Panc1 (cell line): ENCODE results near the gene NRP1. TPM values are rescaled to one million over a fixed set of nuclear protein-coding genes. Genes with fewer than 3 reads are reported as not detected.

Experiments used
- ATAC-seq: fragments of 200-7000 bp; cut with Tn5 transposase; 2 replicates; pipeline ENCODE4 v1.9.1; 2020; ENCODE audit warnings: mild to moderate bottlenecking, moderate library complexity
- BruUV-seq: library from RNA; stranded (reverse); fragments of 400-500 nt; replicated peaks from 2 replicates; lab custom pipeline; 2021; lab: Mats Ljungman, UMichigan
- CTCF ChIA-PET: fragments of 300-600 bp; sonication (Branson Sonifier 250); formaldehyde crosslinking; loops from one replicate; lab custom pipeline; 2022; ENCODE audit warnings: antibody characterized with exemption; lab: Charles Lee
- POLR2A ChIA-PET: fragments of 300-600 bp; sonication (Branson Sonifier 250); formaldehyde crosslinking; loops from one replicate; lab custom pipeline; 2022; ENCODE audit warnings: antibody characterized with exemption; lab: Charles Lee
- DNase-seq: peaks from one replicate; pipeline ENCODE4 v3.0.0-alpha.2; 2010; ENCODE audit warnings: low read depth, low spot score
- H3K27ac ChIP-seq: 2 replicates; pipeline ENCODE4 v1.5.1; 2011; ENCODE audit warnings: mild to moderate bottlenecking, low read length, inconsistent platforms
- H3K27me3 ChIP-seq: fragments of 200-500 bp; sonication (Bioruptor generic); 2 replicates; pipeline ENCODE4 v1.6.0; 2014; ENCODE audit warnings: low read length, inconsistent platforms; ENCODE audit not compliant: control insufficient read depth, insufficient read depth
- H3K36me3 ChIP-seq: fragments of 200-500 bp; sonication (Bioruptor generic); 2 replicates; pipeline ENCODE4 v1.5.1; 2014; ENCODE audit warnings: inconsistent platforms, mild to moderate bottlenecking, low read length, moderate library complexity; ENCODE audit not compliant: control insufficient read depth, insufficient read depth
- H3K4me1 ChIP-seq: 2 replicates; pipeline ENCODE4 v1.5.1; 2011; ENCODE audit warnings: inconsistent platforms, mild to moderate bottlenecking, low read length, moderate library complexity; ENCODE audit not compliant: control insufficient read depth, insufficient read depth
- H3K4me3 ChIP-seq, 2 experiments: 2 replicates each; pipeline ENCODE4 v1.5.1; 2011 to 2012; ENCODE audit warnings: low read depth in 2 of 2, low read length in 2 of 2, mild to moderate bottlenecking in 2 of 2, inconsistent platforms in 1 of 2, moderate library complexity in 1 of 2
- H3K9me3 ChIP-seq: fragments of 200-500 bp; sonication (Bioruptor generic); 2 replicates; pipeline ENCODE4 v1.5.1; 2014; ENCODE audit warnings: low read depth, mild to moderate bottlenecking, inconsistent platforms, low read length, moderate library complexity; ENCODE audit not compliant: control insufficient read depth, insufficient read depth
- CTCF ChIP-seq: fragments of 450-650 bp; IDR thresholded peaks from 2 replicates; pipeline ENCODE4 v1.5.1; 2017; ENCODE audit warnings: mild to moderate bottlenecking
- POLR2AphosphoS5 ChIP-seq: IDR thresholded peaks from 2 replicates; pipeline ENCODE4 v1.6.1; 2012; ENCODE audit warnings: mild to moderate bottlenecking, low read depth, low read length, moderate library complexity
- REST ChIP-seq, 2 experiments: IDR thresholded peaks; 2 replicates each; pipeline ENCODE4 v1.6.1; 2011 to 2012; ENCODE audit warnings: low read depth in 2 of 2, control low read depth in 1 of 2, low read length in 1 of 2, mild to moderate bottlenecking in 1 of 2, moderate library complexity in 1 of 2; ENCODE audit not compliant: insufficient read depth in 1 of 2
- SIN3A ChIP-seq: IDR thresholded peaks from 2 replicates; pipeline ENCODE4 v1.6.1; 2012; ENCODE audit warnings: low read depth, mild to moderate bottlenecking, low read length, moderate library complexity, borderline replicate concordance; ENCODE audit not compliant: insufficient read depth
- TCF7L2 ChIP-seq: IDR thresholded peaks from 2 replicates; pipeline ENCODE4 v1.6.1; 2011; ENCODE audit warnings: mild to moderate bottlenecking, low read depth, low read length, inconsistent platforms
- in situ Hi-C: cut with HindIII; loops from 2 replicates; pipeline ENCODE4 v1.10.0; 2016; ENCODE audit warnings: low sequenced_read_pairs, low pct_unique_long_range_greater_than_20kb
- intact Hi-C: fragments of 100-400 bp; cut with micrococcal nuclease; formaldehyde crosslinking; loops from one replicate; pipeline ENCODE4 v1.10.0; 2022; ENCODE audit not compliant: unreplicated experiment
- total RNA-seq: library from RNA; stranded (reverse); gene quantifications from one replicate; pipeline ENCODE4 v1.2.1, GENCODE V29; 2021; ENCODE audit not compliant: unreplicated experiment

Gene NRP1
- total RNA-seq, 1 experiment from 2014 or later, result 93.4 TPM

DNA sequence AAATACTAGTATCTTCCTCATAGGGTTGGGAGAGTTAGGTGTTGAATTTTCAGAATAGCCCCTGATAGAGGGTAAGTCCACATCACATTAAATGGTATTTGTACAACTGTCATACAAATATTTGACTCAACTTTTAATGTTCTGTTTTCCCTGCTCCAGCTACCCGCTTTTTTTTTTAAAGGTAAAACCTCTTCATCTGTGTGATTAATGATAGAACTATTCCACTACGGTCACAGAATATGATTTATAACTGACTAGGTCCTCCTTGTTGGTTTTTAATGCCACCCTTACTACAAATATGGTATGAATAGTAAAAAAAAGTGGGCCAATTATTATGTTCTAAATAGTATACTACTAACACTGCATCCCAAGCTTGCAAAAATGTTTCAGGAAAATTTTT, 15.6 kb upstream of the NRP1 start:
- no peak overlapping the region for H3K27ac ChIP-seq
- ATAC-seq, result no peak
- no peaks in the 10 kb centered on the region; the same call in 1 of the 2 replicates for H3K4me1 ChIP-seq
- intact Hi-C loops, result no loop called here
- H3K4me3 ChIP-seq, result no peak overlapping the region
- CTCF ChIA-PET, result no interaction called here
- no peaks in the 10 kb centered on the region for H3K9me3 ChIP-seq
- no peak for TF ChIP-seq CTCF
- no peak for TF ChIP-seq POLR2AphosphoS5
- TF ChIP-seq SIN3A, result no peak
- TF ChIP-seq REST (IDR thresholded peaks at IDR 0.05; ENCODE audit: insufficient read depth in 1 of 2, low read depth in 2 of 2, low read length in 1 of 2), result no peak
- no peak for TF ChIP-seq TCF7L2
- H3K27me3 ChIP-seq, result no peaks in the 10 kb centered on the region
- in situ Hi-C loops, result no loop called here
- DNase-seq, result no peak
- no peaks in the 10 kb centered on the region for H3K36me3 ChIP-seq
- POLR2A ChIA-PET, result no interaction called here
- BruUV-seq, result no TSS peak

DNA sequence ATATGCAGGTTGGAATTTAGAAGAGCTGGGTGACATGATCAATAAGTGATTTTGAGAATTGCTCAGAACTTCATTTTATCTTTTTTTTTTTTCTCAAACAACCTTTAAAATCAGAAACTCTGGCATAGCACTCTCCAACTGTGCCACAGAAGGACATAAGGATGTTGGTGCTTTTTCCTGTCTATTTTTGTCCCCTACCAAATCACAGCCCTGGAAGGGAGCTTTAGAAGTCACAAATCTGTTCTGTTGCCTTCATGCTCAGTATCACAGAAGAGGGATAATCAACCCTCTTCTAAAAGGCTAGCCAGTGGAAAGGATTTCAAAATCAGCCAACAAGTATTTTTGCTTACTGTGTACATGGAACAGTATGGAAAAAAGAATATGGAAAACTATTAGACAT, 14.8 kb upstream of the NRP1 start:
- in situ Hi-C loops, result no loop called here
- Histone ChIP-seq H3K36me3 (no peaks in the 10 kb centered on the region), H3K4me3 (no peak overlapping the region), H3K27ac (no peak overlapping the region), H3K27me3 (no peaks in the 10 kb centered on the region), H3K4me1 (no peaks in the 10 kb centered on the region; the same call in 1 of the 2 replicates), H3K9me3 (no peaks in the 10 kb centered on the region)
- no TSS peak for BruUV-seq
- ATAC-seq (no peak), DNase-seq (no peak)
- ChIA-PET CTCF (no interaction called here), POLR2A (no interaction called here)
- intact Hi-C loops, result no loop called here
- no peak for TF ChIP-seq SIN3A
- TF ChIP-seq REST (IDR thresholded peaks at IDR 0.05; ENCODE audit: insufficient read depth in 1 of 2, low read depth in 2 of 2, low read length in 1 of 2), result no peak
- no peak for TF ChIP-seq TCF7L2
- no peak for TF ChIP-seq CTCF
- no peak for TF ChIP-seq POLR2AphosphoS5
